GM23338 (cell line): ENCODE results near the gene TNFSF4. TPM values are rescaled to one million over a fixed set of nuclear protein-coding genes. Genes with fewer than 3 reads are reported as not detected.

ENCODE experiments used
- ATAC-seq: fragments of 200-7000 bp; cut with Tn5 transposase; 3 replicates; pipeline ENCODE4 v1.9.1; 2020
- DNase-seq: peaks from one replicate; pipeline ENCODE4 v3.0.0-alpha.2; 2015; ENCODE audit warnings: low spot score
- H2AFZ ChIP-seq: fragments of 200-600 bp; sonication (generic); 2 replicates; pipeline ENCODE4 v1.8.0; 2016; ENCODE audit warnings: antibody characterized with exemption, mild to moderate bottlenecking, moderate library complexity
- H3F3A ChIP-seq: fragments of 200-600 bp; sonication (generic); replicated peaks from 2 replicates; pipeline ENCODE4 v1.8.0; 2017; ENCODE audit warnings: antibody characterized with exemption, mixed run types, low read depth
- H3K27ac ChIP-seq: fragments of 200-600 bp; sonication (generic); 2 replicates; pipeline ENCODE4 v1.6.1; 2016; ENCODE audit warnings: low read depth
- H3K27me3 ChIP-seq: fragments of 200-600 bp; sonication (generic); 2 replicates; pipeline ENCODE4 v1.8.0; 2016; ENCODE audit warnings: mild to moderate bottlenecking, mixed run types, moderate library complexity; ENCODE audit not compliant: insufficient read depth
- H3K36me3 ChIP-seq: fragments of 200-600 bp; sonication (generic); 2 replicates; pipeline ENCODE4 v1.8.0; 2016; ENCODE audit warnings: mild to moderate bottlenecking; ENCODE audit not compliant: insufficient read depth
- H3K4me1 ChIP-seq: fragments of 200-600 bp; sonication (generic); 2 replicates; pipeline ENCODE4 v1.8.0; 2016; ENCODE audit warnings: mild to moderate bottlenecking, moderate library complexity; ENCODE audit not compliant: insufficient read depth
- H3K4me2 ChIP-seq: fragments of 200-600 bp; sonication (generic); 2 replicates; pipeline ENCODE4 v1.7.1; 2017; ENCODE audit warnings: mixed run types
- H3K4me3 ChIP-seq: fragments of 200-600 bp; sonication (generic); 2 replicates; pipeline ENCODE4 v1.6.1; 2016; ENCODE audit warnings: mixed run types
- H3K79me2 ChIP-seq: fragments of 200-600 bp; sonication (generic); replicated peaks from 2 replicates; pipeline ENCODE4 v1.8.0; 2017; ENCODE audit warnings: mild to moderate bottlenecking; ENCODE audit not compliant: insufficient read depth
- H3K9me2 ChIP-seq: fragments of 200-600 bp; sonication (generic); 2 replicates; pipeline ENCODE4 v1.8.0; 2017; ENCODE audit not compliant: insufficient read depth
- H4K20me1 ChIP-seq: fragments of 200-600 bp; sonication (generic); replicated peaks from 2 replicates; pipeline ENCODE4 v1.8.0; 2017; ENCODE audit warnings: mild to moderate bottlenecking; ENCODE audit not compliant: insufficient read depth
- H3K27ac Mint-ChIP-seq: 2 replicates; pipeline ENCODE4 v1.8.0; 2020; ENCODE audit warnings: inconsistent platforms, mild to moderate bottlenecking, moderate library complexity, mixed read lengths
- H3K27me3 Mint-ChIP-seq: 3 replicates; pipeline ENCODE4 v1.8.0; 2022; ENCODE audit warnings: low read depth, mild to moderate bottlenecking, moderate library complexity, mixed read lengths, inconsistent platforms; ENCODE audit not compliant: insufficient read depth, poor library complexity
- H3K36me3 Mint-ChIP-seq: 3 replicates; pipeline ENCODE4 v1.8.0; 2021; ENCODE audit warnings: low read depth, mild to moderate bottlenecking, inconsistent platforms, moderate library complexity, mixed read lengths
- H3K4me1 Mint-ChIP-seq: 3 replicates; pipeline ENCODE4 v1.8.0; 2020; ENCODE audit warnings: mild to moderate bottlenecking, inconsistent platforms, mixed read lengths
- H3K4me3 Mint-ChIP-seq: 3 replicates; pipeline ENCODE4 v1.8.0; 2021; ENCODE audit warnings: moderate library complexity, mild to moderate bottlenecking, inconsistent platforms, mixed read lengths
- H3K9me3 Mint-ChIP-seq: 3 replicates; pipeline ENCODE4 v1.8.0; 2020; ENCODE audit warnings: moderate library complexity, mild to moderate bottlenecking, inconsistent platforms, mixed read lengths
- CREB1 ChIP-seq: fragments of 250-450 bp; sonication (Bioruptor Pico); IDR thresholded peaks from 2 replicates; pipeline ENCODE4 v1.5.0; 2020; ENCODE audit warnings: low read depth, mild to moderate bottlenecking, moderate library complexity
- EZH2 ChIP-seq: fragments of 200-600 bp; sonication (generic); IDR thresholded peaks from one replicate; pipeline ENCODE4 v1.8.0; 2017; ENCODE audit warnings: antibody characterized with exemption, mild to moderate bottlenecking, low read depth; ENCODE audit not compliant: unreplicated experiment
- EZH2phosphoT487 ChIP-seq: fragments of 200-600 bp; sonication (generic); IDR thresholded peaks from one replicate; pipeline ENCODE4 v1.8.1; 2018; ENCODE audit warnings: antibody characterized with exemption; ENCODE audit not compliant: unreplicated experiment
- JUNB ChIP-seq: IDR thresholded peaks from one replicate; pipeline ENCODE4 v1.6.1; 2016; ENCODE audit warnings: antibody characterized with exemption; ENCODE audit not compliant: unreplicated experiment
- NANOG ChIP-seq: IDR thresholded peaks from 2 replicates; pipeline ENCODE4 v1.6.1; 2016; ENCODE audit warnings: antibody characterized with exemption, borderline replicate concordance
- POLR2AphosphoS5 ChIP-seq: IDR thresholded peaks from 2 replicates; pipeline ENCODE4 v1.6.1; 2016; ENCODE audit warnings: antibody characterized with exemption, low read depth
- STAT1 ChIP-seq: IDR thresholded peaks from one replicate; pipeline ENCODE4 v1.6.1; 2016; ENCODE audit warnings: antibody characterized with exemption; ENCODE audit not compliant: unreplicated experiment
- ZNF114 ChIP-seq: fragments of 250-450 bp; sonication (Bioruptor Pico); IDR thresholded peaks from 2 replicates; pipeline ENCODE4 v1.5.0; 2020; ENCODE audit warnings: mild to moderate bottlenecking, moderate library complexity
- ZNF331 ChIP-seq: fragments of 250-450 bp; sonication (Bioruptor Pico); IDR thresholded peaks from 2 replicates; pipeline ENCODE4 v1.5.0; 2020; ENCODE audit warnings: low read depth, mild to moderate bottlenecking, moderate library complexity
- polyA plus RNA-seq: library from polyadenylated mRNA; unstranded; fragments of >200 nt; fragmentation: Nextera tagmentation; extraction: Ambion mirVana; gene quantifications from 2 replicates; pipeline ENCODE4 v1.2.1, GENCODE V29; 2016
- total RNA-seq: library from RNA; depleted of rRNA; stranded (reverse); fragments of >200 nt; shearing (Covaris generic); gene quantifications from 2 replicates; pipeline ENCODE4 v1.2.3, GENCODE V29; 2014
- TF ChIP-seq, protein P1 (sequence below), 2 experiments: fragments of 200-600 bp in 1 of 2; sonication (generic) in 1 of 2; conservative IDR thresholded peaks; 2 replicates each; pipeline versions ENCODE4 v1.5.1 to v1.6.1; 2016 to 2017; ENCODE audit warnings: antibody characterized with exemption in 2 of 2, low read depth in 2 of 2, mild to moderate bottlenecking in 2 of 2, moderate library complexity in 1 of 2
- TF ChIP-seq, protein P2 (sequence below): IDR thresholded peaks from one replicate; pipeline ENCODE4 v1.6.1; 2018; ENCODE audit warnings: antibody characterized with exemption; ENCODE audit not compliant: unreplicated experiment
- TF ChIP-seq, protein P3 (sequence below): IDR thresholded peaks from 2 replicates; pipeline ENCODE4 v1.6.1; 2016; ENCODE audit warnings: antibody characterized with exemption
- TF ChIP-seq, protein P4 (sequence below): fragments of 250-450 bp; sonication (Bioruptor Pico); IDR thresholded peaks from 2 replicates; pipeline ENCODE4 v1.5.0; 2020; ENCODE audit warnings: mild to moderate bottlenecking, moderate library complexity

Gene TNFSF4
- total and polyA plus RNA-seq, 2 experiments from 2014 or later, result 0.55 to 1.5 TPM

DNA sequence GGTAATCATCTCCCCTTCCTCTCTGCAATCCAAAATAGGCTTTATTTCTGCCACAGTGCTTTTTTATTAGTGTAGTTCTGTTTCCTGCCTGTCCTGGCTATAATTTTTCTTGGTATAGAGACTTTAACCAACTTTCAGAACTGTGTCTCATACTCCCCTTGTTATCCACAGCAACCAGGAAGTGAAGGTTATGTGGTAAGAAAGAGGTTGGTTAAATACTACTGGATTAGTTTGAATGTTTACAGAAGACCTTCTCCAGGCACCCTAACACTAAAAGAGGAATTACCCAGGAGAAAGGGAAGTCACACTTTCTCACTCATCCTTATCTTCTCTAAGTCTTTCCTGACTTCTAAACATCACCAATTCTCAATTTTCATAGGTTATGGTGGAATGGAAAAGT, 17.8 kb upstream of the TNFSF4 start:
- Mint-ChIP-seq H3K27ac (no peak overlapping the region), H3K36me3 (peaks cover 12% of the 10 kb centered on the region), H3K9me3 (peaks cover 34% of the 10 kb centered on the region), H3K4me1 (no peaks in the 10 kb centered on the region), H3K4me3 (no peak overlapping the region), H3K27me3 (no peaks in the 10 kb centered on the region)
- H3F3A ChIP-seq, result no peaks in the 10 kb centered on the region
- H3K79me2 ChIP-seq, result no peaks in the 10 kb centered on the region
- ATAC-seq (no peak), DNase-seq (no peak)
- H3K27ac ChIP-seq, result no peak overlapping the region
- no peaks in the 10 kb centered on the region for H3K36me3 ChIP-seq
- H4K20me1 ChIP-seq, result no peaks in the 10 kb centered on the region
- no peak overlapping the region for H2AFZ ChIP-seq
- H3K4me1 ChIP-seq, result no peaks in the 10 kb centered on the region
- no peaks in the 10 kb centered on the region for H3K27me3 ChIP-seq
- no peak overlapping the region for H3K4me2 ChIP-seq
- H3K4me3 ChIP-seq, result no peak overlapping the region
- TF ChIP-seq ZNF114 (no peak), EZH2phosphoT487 (no peak), EZH2 (no peak), STAT1 (no peak), ZNF331 (no peak), NANOG (no peak), JUNB (no peak), CREB1 (no peak), POLR2AphosphoS5 (no peak)
- TF ChIP-seq, protein P1, sequence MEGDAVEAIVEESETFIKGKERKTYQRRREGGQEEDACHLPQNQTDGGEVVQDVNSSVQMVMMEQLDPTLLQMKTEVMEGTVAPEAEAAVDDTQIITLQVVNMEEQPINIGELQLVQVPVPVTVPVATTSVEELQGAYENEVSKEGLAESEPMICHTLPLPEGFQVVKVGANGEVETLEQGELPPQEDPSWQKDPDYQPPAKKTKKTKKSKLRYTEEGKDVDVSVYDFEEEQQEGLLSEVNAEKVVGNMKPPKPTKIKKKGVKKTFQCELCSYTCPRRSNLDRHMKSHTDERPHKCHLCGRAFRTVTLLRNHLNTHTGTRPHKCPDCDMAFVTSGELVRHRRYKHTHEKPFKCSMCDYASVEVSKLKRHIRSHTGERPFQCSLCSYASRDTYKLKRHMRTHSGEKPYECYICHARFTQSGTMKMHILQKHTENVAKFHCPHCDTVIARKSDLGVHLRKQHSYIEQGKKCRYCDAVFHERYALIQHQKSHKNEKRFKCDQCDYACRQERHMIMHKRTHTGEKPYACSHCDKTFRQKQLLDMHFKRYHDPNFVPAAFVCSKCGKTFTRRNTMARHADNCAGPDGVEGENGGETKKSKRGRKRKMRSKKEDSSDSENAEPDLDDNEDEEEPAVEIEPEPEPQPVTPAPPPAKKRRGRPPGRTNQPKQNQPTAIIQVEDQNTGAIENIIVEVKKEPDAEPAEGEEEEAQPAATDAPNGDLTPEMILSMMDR (conservative IDR thresholded peaks at IDR 0.05; ENCODE audit: low read depth in 2 of 2), result no peak
- TF ChIP-seq, protein P2, sequence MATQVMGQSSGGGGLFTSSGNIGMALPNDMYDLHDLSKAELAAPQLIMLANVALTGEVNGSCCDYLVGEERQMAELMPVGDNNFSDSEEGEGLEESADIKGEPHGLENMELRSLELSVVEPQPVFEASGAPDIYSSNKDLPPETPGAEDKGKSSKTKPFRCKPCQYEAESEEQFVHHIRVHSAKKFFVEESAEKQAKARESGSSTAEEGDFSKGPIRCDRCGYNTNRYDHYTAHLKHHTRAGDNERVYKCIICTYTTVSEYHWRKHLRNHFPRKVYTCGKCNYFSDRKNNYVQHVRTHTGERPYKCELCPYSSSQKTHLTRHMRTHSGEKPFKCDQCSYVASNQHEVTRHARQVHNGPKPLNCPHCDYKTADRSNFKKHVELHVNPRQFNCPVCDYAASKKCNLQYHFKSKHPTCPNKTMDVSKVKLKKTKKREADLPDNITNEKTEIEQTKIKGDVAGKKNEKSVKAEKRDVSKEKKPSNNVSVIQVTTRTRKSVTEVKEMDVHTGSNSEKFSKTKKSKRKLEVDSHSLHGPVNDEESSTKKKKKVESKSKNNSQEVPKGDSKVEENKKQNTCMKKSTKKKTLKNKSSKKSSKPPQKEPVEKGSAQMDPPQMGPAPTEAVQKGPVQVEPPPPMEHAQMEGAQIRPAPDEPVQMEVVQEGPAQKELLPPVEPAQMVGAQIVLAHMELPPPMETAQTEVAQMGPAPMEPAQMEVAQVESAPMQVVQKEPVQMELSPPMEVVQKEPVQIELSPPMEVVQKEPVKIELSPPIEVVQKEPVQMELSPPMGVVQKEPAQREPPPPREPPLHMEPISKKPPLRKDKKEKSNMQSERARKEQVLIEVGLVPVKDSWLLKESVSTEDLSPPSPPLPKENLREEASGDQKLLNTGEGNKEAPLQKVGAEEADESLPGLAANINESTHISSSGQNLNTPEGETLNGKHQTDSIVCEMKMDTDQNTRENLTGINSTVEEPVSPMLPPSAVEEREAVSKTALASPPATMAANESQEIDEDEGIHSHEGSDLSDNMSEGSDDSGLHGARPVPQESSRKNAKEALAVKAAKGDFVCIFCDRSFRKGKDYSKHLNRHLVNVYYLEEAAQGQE, result no peak
- TF ChIP-seq, protein P3, sequence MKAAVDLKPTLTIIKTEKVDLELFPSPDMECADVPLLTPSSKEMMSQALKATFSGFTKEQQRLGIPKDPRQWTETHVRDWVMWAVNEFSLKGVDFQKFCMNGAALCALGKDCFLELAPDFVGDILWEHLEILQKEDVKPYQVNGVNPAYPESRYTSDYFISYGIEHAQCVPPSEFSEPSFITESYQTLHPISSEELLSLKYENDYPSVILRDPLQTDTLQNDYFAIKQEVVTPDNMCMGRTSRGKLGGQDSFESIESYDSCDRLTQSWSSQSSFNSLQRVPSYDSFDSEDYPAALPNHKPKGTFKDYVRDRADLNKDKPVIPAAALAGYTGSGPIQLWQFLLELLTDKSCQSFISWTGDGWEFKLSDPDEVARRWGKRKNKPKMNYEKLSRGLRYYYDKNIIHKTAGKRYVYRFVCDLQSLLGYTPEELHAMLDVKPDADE, result no peak
- TF ChIP-seq, protein P4, sequence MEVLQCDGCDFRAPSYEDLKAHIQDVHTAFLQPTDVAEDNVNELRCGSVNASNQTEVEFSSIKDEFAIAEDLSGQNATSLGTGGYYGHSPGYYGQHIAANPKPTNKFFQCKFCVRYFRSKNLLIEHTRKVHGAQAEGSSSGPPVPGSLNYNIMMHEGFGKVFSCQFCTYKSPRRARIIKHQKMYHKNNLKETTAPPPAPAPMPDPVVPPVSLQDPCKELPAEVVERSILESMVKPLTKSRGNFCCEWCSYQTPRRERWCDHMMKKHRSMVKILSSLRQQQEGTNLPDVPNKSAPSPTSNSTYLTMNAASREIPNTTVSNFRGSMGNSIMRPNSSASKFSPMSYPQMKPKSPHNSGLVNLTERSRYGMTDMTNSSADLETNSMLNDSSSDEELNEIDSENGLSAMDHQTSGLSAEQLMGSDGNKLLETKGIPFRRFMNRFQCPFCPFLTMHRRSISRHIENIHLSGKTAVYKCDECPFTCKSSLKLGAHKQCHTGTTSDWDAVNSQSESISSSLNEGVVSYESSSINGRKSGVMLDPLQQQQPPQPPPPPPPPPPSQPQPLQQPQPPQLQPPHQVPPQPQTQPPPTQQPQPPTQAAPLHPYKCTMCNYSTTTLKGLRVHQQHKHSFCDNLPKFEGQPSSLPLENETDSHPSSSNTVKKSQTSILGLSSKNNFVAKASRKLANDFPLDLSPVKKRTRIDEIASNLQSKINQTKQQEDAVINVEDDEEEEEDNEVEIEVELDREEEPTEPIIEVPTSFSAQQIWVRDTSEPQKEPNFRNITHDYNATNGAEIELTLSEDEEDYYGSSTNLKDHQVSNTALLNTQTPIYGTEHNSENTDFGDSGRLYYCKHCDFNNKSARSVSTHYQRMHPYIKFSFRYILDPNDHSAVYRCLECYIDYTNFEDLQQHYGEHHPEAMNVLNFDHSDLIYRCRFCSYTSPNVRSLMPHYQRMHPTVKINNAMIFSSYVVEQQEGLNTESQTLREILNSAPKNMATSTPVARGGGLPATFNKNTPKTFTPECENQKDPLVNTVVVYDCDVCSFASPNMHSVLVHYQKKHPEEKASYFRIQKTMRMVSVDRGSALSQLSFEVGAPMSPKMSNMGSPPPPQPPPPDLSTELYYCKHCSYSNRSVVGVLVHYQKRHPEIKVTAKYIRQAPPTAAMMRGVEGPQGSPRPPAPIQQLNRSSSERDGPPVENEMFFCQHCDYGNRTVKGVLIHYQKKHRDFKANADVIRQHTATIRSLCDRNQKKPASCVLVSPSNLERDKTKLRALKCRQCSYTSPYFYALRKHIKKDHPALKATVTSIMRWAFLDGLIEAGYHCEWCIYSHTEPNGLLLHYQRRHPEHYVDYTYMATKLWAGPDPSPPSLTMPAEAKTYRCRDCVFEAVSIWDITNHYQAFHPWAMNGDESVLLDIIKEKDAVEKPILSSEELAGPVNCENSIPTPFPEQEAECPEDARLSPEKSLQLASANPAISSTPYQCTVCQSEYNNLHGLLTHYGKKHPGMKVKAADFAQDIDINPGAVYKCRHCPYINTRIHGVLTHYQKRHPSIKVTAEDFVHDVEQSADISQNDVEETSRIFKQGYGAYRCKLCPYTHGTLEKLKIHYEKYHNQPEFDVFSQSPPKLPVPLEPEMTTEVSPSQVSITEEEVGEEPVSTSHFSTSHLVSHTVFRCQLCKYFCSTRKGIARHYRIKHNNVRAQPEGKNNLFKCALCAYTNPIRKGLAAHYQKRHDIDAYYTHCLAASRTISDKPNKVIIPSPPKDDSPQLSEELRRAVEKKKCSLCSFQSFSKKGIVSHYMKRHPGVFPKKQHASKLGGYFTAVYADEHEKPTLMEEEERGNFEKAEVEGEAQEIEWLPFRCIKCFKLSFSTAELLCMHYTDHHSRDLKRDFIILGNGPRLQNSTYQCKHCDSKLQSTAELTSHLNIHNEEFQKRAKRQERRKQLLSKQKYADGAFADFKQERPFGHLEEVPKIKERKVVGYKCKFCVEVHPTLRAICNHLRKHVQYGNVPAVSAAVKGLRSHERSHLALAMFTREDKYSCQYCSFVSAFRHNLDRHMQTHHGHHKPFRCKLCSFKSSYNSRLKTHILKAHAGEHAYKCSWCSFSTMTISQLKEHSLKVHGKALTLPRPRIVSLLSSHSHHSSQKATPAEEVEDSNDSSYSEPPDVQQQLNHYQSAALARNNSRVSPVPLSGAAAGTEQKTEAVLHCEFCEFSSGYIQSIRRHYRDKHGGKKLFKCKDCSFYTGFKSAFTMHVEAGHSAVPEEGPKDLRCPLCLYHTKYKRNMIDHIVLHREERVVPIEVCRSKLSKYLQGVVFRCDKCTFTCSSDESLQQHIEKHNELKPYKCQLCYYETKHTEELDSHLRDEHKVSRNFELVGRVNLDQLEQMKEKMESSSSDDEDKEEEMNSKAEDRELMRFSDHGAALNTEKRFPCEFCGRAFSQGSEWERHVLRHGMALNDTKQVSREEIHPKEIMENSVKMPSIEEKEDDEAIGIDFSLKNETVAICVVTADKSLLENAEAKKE (CRISPR knock-in tag), result no peak
- H3K9me2 ChIP-seq, result no peaks in the 10 kb centered on the region; the same call in 1 of the 2 replicates
